Progenitor cell of endocrine pancreas (in vitro differentiated cells): ENCODE measurements around the gene MACROD1. TPM values are rescaled to one million over a fixed set of nuclear protein-coding genes. Genes with fewer than 3 reads are reported as not detected.

Experiments
- DNase-seq: peaks from one replicate; pipeline ENCODE4 v3.0.0; 2021; ENCODE audit warnings: low spot score; ENCODE audit not compliant: unreplicated experiment
- H3K27ac Mint-ChIP-seq: 2 replicates; pipeline ENCODE4 v1.8.0; 2021; ENCODE audit warnings: mild to moderate bottlenecking, moderate library complexity, mixed read lengths
- H3K27me3 Mint-ChIP-seq: 2 replicates; pipeline ENCODE4 v1.8.0; 2021; ENCODE audit warnings: mixed read lengths
- H3K36me3 Mint-ChIP-seq: 2 replicates; pipeline ENCODE4 v1.8.0; 2022; ENCODE audit warnings: mixed read lengths; ENCODE audit not compliant: insufficient read depth
- H3K4me1 Mint-ChIP-seq: 2 replicates; pipeline ENCODE4 v1.8.0; 2021; ENCODE audit warnings: low read depth, mixed read lengths
- H3K4me3 Mint-ChIP-seq: 2 replicates; pipeline ENCODE4 v1.8.0; 2021; ENCODE audit warnings: low read depth, mild to moderate bottlenecking, moderate library complexity, mixed read lengths
- H3K9me3 Mint-ChIP-seq: 2 replicates; pipeline ENCODE4 v1.8.0; 2021; ENCODE audit warnings: low read depth, mixed read lengths
- CTCF ChIP-seq: fragments of 200-600 bp; sonication (generic); IDR thresholded peaks from one replicate; pipeline ENCODE4 v1.5.0; 2021; ENCODE audit warnings: antibody characterized with exemption, mild to moderate bottlenecking; ENCODE audit not compliant: unreplicated experiment
- total RNA-seq: library from RNA; stranded (reverse); gene quantifications from 2 replicates; pipeline ENCODE4 v1.2.1, GENCODE V29; 2021

MACROD1 gene
- total RNA-seq, 1 donor from 2014 or later, result 28.0 TPM

- H3K4me1 Mint-ChIP-seq, result peaks cover 5% of the 10 kb centered on the region
- H3K36me3 Mint-ChIP-seq, result no peaks in the 10 kb centered on the region
- no peak for DNase-seq
- H3K27me3 Mint-ChIP-seq, result peaks cover 48% of the 10 kb centered on the region
- no peak for TF ChIP-seq CTCF
- H3K27ac Mint-ChIP-seq, result no peak overlapping the region
- H3K9me3 Mint-ChIP-seq, result no peaks in the 10 kb centered on the region
- H3K4me3 Mint-ChIP-seq, result no peak overlapping the region
Measured at GRCh38 chr11:64062185-64063039, 103.5 kb downstream of the MACROD1 start.

- Mint-ChIP-seq H3K4me3 (peak overlapping the region; percentile 48), H3K27ac (no peak overlapping the region), H3K4me1 (peaks cover 3% of the 10 kb centered on the region), H3K9me3 (no peaks in the 10 kb centered on the region), H3K27me3 (peaks cover 44% of the 10 kb centered on the region), H3K36me3 (no peaks in the 10 kb centered on the region)
- no peak for TF ChIP-seq CTCF
- DNase-seq, result peak; percentile 52
Measured at GRCh38 chr11:64060861-64061444, 105.0 kb downstream of the MACROD1 start.

- no peak for TF ChIP-seq CTCF
- H3K27me3 Mint-ChIP-seq, result peaks cover 48% of the 10 kb centered on the region
- H3K27ac Mint-ChIP-seq, result no peak overlapping the region
- H3K4me1 Mint-ChIP-seq, result peaks cover 3% of the 10 kb centered on the region
- no peak overlapping the region for H3K4me3 Mint-ChIP-seq
- DNase-seq, result no peak
- H3K9me3 Mint-ChIP-seq, result no peaks in the 10 kb centered on the region
- no peaks in the 10 kb centered on the region for H3K36me3 Mint-ChIP-seq
Measured at GRCh38 chr11:64060263-64060860, 105.6 kb downstream of the MACROD1 start.

- H3K4me3 Mint-ChIP-seq, result no peak overlapping the region
- TF ChIP-seq CTCF, result no peak
- H3K4me1 Mint-ChIP-seq, result peaks cover 3% of the 10 kb centered on the region
- H3K27me3 Mint-ChIP-seq, result peaks cover 51% of the 10 kb centered on the region
- H3K27ac Mint-ChIP-seq, result no peak overlapping the region
- no peaks in the 10 kb centered on the region for H3K36me3 Mint-ChIP-seq
- no peaks in the 10 kb centered on the region for H3K9me3 Mint-ChIP-seq
- no peak for DNase-seq
Measured at GRCh38 chr11:64059339-64060140, 106.4 kb downstream of the MACROD1 start.

GRCh38 chr11:64058494-64058893 lies 107.4 kb downstream of the MACROD1 start:
- H3K9me3 Mint-ChIP-seq, result no peaks in the 10 kb centered on the region
- DNase-seq, result no peak

More at GRCh38 chr11:64058494-64058893, 107.4 kb downstream of the MACROD1 start:
- no peaks in the 10 kb centered on the region for H3K36me3 Mint-ChIP-seq
- no peak for TF ChIP-seq CTCF
- peaks cover 53% of the 10 kb centered on the region for H3K27me3 Mint-ChIP-seq
- H3K4me1 Mint-ChIP-seq, result peaks cover 7% of the 10 kb centered on the region
- no peak overlapping the region for H3K4me3 Mint-ChIP-seq
- no peak overlapping the region for H3K27ac Mint-ChIP-seq
